CD4-positive, alpha-beta T cell treated with Interleukin-2 at 100 ng/mL for 4 hours (primary cell): ENCODE results near the gene PAWR.
"Not testable (repeated sequence)": the region's sequence is repeated elsewhere in the genome, so short reads cannot be mapped to it uniquely, and the experiment has no call there.

ENCODE experiments used
- DNase-seq: peaks from one replicate; pipeline ENCODE4 v3.0.0-alpha.2; 2020; ENCODE audit warnings: low spot score

Gene PAWR

DNA sequence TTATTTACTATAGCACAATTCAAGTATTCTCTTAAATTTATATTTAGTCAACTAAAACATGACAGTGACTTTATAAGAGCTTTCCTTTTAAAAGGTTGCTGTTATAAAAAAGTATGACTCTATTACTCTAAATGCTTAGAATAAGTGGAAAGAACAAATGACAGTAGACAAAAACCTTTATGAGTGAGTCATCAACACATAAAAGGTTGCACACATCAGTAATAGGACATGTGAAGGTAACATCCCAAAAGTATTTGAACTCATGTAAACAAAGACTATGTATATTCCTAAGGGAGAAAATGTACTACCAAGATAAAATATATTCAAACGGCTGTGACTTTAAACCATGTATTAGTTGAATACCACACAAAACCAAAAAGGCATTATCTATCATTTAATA, 98.8 kb downstream of the PAWR start:
- no peak for DNase-seq

- no peak for DNase-seq
Measured at GRCh38 chr12:79590751-79591150, 100.0 kb downstream of the PAWR start.

DNA sequence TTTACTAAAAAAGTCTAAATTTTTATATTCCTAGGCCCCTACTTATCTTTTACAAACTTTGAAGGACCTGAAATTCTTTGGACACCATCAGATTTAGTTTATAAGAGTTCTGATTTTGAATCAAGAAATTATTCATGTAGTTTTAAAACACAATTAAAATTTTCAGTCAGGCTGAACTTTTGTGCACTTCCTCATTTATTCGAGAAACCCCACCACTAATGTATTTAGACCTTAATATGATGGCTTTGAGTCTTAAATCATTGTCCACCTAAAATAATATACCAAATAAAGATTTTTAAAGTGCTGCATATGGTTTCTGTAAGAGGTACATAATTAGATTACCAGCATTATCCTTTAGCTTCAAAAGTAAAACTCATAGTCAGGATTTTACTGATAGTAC, 103.4 kb downstream of the PAWR start:
- no peak for DNase-seq

GRCh38 chr12:79585147-79585546, 105.6 kb downstream of the PAWR start:
- DNase-seq = no peak

GRCh38 chr12:79573820-79574219, 116.9 kb downstream of the PAWR start:
- no peak for DNase-seq

GRCh38 chr12:79569679-79570078, 121.1 kb downstream of the PAWR start:
- DNase-seq = no peak

DNA sequence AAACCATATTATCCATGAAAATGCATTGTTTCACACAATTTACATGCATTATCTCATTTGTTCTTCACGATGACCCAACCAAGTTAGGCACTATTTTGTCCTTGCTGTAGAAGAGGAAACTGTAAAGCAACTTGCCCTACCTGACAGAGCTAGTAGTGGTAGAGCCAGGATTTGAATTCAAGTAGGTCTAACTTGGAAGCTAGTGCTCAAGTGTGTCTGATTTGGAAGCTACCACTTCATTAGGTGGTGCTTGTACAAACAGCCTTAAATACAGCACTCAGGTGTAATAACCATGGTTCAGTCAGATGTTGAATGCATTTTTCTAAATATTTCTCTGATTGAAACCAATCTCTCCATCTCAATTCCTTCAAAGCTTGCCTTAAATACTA, 123.6 kb downstream of the PAWR start:
- no peak for DNase-seq

DNA sequence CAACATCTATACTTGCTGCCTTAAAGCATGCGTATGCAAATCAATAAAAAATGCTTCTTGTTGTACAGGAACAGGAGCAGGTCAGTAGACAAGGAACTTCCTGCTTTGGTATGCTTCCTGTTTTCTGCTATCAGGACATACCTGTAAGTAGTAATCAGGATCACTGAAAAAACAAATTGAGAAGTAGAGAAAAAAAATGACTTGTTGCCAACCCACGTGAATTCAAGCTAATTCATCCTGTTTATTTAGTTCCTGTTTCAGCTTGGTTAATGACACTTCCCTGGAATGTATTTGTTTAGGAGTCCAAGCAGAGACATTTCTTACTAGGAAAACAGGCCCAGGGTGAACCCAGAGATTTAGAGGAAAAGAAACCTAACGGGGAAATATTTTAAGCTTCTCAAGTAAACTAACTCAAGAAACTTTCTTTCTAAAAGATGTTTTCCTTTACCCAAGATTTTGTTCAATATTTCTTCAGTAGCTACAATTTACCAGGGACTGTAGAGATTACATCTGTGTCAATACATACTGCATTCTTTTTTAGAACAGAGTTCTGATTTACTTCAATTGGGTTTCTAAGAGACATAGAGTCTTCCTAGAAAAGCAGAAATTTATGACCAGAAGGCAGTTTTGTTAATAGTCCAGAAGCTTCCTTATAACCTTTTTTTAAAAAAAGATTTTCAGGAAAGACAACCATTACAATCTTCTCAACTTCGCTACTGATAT, 124.2 kb downstream of the PAWR start:
- DNase-seq = no peak

- DNase-seq = not testable (repeated sequence)
Measured at GRCh38 chr12:79564727-79565350, 125.9 kb downstream of the PAWR start.

- DNase-seq = no peak
Measured at GRCh38 chr12:79563021-79563740, 127.6 kb downstream of the PAWR start.

GRCh38 chr12:79561401-79562132, 129.2 kb downstream of the PAWR start:
- DNase-seq = no peak

- no peak for DNase-seq
Measured at GRCh38 chr12:79560225-79560889, 130.4 kb downstream of the PAWR start.

- no peak for DNase-seq
Measured at GRCh38 chr12:79559591-79559990, 131.2 kb downstream of the PAWR start.

GRCh38 chr12:79558924-79559469, 131.8 kb downstream of the PAWR start:
- no peak for DNase-seq

DNA sequence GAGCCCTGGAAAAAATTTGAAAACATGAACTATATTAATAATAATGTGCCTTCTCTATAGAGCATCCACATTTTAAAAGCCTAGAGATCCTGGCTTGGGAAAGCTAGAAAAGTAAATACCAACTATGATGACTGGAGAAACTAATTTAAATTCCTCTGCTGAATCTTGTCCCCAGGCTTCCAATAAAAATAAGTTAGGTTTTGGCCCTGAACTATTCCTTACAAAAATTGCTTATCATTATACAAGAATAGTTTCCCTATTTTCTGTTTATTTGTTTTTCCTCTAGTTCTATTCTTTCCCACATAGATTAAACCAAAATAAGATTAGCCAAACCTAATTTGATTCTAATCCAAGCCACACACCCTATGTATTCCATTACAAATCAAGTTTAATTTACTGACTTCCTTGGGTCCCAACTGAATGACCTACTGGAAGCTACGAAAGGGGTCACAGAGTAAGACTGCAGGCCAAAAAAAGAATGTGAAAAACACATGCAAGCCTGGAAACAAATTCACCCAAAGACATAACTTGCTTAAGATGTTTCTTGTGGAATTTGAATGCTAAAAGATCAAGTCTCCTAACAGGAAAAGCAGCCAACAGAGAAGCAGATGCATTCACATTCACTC, 133.0 kb downstream of the PAWR start:
- DNase-seq = no peak

DNA sequence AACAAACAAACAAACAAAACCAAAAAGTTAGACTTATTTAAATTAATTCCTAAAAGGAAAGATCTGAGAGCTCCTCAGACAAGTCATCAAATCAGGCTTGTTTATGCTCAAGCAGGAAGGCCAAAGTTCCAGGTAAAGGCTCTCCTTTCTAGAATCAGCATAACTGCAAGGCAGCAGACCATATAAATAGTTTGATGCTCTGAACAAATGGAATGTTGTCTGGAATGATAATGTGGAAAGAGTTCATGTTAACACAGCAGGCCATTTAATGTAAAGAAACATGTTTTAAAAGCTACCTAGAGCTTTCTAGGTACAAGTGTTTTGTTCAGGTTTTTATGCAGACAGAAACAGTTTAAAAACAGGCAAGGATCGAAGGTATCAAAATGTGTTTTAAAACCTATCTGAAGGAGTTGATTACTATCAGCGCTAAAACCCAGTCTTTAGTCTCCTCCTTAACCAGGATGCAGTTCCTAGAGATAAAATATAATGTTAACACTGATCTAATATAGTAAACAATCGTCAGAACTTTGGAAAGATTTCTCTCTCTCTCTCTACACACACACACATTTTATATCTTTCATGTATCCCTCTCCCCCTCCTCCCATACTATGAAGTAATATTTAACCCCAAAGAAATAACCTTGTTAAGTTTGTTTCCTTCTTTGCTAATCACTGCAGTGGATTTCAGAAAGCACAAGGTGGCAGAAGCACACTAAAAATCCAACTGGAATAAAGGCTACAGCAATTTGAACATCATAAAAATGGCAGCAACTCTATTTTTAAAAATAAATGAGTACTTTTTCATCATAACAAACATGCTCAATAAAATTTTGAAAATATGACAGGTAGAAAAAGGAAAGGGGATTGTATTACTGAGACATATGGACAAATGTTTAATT, 135.5 kb downstream of the PAWR start:
- no peak for DNase-seq

- no peak for DNase-seq
Measured at GRCh38 chr12:79553863-79554574, 136.7 kb downstream of the PAWR start.

DNA sequence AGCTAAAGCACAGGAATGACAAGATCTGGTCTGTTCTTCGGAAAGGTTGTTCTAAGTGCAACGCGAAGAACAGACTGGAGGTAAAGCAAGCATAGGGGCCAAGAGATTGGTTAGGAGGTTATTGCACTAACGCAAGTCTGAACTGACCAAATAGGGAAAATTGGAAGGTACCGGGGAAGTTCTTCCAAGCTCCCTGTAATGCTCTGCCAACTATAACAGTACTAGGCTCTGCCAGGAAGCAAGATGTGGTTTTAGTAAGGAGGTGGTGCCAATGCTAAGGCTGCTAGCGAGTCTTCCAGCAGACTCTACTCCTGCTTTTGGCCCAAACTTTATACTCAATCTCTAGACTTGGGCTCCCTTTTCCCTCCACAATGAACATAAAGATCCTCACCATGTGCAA, 138.6 kb downstream of the PAWR start:
- DNase-seq = no peak

DNA sequence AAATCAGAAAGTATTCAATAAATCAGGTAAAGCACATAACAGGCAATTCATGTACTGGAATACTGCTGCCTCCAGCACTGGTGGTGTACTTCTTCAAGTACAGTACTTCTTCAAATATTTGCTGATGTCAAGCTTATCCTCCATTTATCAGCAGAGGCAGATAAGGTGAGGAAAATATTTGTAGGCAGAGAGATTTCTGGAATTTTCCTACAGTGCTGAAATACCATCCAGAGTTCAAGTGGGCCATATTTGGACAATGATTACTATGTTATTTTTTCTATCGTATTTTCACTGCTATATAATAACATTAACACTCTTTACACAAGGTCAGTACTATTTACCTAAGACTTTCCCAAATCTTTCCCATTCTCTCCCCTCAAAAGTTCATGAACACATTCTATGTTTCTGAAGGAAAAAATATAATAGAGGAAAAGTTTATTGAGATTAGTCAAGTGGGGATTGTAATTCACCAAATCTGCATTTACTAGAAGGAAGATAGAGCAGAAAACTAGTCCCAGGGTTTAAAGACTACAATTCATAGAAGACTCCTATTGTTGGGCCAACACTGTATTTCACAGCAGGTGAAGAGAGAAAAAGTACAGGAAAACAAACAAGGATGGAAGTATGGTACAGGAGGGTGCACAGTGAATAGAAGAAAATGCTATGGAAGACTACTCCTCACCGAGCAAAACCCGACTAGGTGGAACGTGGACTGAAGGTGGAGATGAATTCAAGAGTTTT, 141.1 kb downstream of the PAWR start:
- DNase-seq = no peak
